Gastroesophageal sphincter (tissue), 3 donors: Measurements from ENCODE around the gene C2orf78.

Experiments used
- EP300 ChIP-seq: sonication (generic); formaldehyde crosslinking; IDR thresholded peaks from one replicate; pipeline ENCODE4 v1.6.1; 2017; ENCODE audit warnings: antibody characterized with exemption, mild to moderate bottlenecking
- POLR2A ChIP-seq, 2 donors: fragments of 450-650 bp; IDR thresholded peaks; one replicate each; pipeline ENCODE4 v1.6.1; 2017; ENCODE audit warnings: antibody characterized with exemption in 2 of 2, mild to moderate bottlenecking in 2 of 2, moderate library complexity in 1 of 2
- POLR2AphosphoS5 ChIP-seq: sonication (generic); formaldehyde crosslinking; IDR thresholded peaks from one replicate; pipeline ENCODE4 v1.6.1; 2017; ENCODE audit warnings: antibody characterized with exemption
- TF ChIP-seq, protein P1 (sequence below), 4 experiments: fragments of 200-600 bp in 2 of 4; fragments of 450-650 bp in 2 of 4; sonication (generic) in 1 of 4; IDR thresholded peaks; one replicate each; pipeline ENCODE4 v1.5.1; 2017 to 2019; ENCODE audit warnings: antibody characterized with exemption in 4 of 4, mild to moderate bottlenecking in 2 of 4, moderate library complexity in 2 of 4

DNA sequence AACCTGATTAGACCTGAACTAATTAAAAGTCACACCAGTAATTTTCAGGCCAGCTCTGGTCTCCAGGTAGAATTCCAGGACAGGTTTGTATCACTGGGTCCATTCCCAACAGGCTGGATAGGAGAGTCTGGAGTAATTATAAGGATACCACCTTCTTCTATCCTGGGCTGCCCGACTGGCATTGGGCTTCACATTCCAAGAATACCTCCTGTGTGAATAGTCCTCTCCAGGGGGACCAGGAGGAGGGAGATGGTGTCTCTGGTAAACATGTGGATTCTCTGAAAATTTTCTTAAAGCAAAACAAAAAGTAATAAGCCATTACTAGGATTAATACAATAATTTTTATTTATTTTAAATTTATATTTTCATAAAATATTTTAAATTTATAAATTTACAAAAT, 21.4 kb upstream of the C2orf78 start:
- no peak for TF ChIP-seq POLR2AphosphoS5
- TF ChIP-seq POLR2A (IDR thresholded peaks at IDR 0.05) = no peak
- TF ChIP-seq, protein P1, sequence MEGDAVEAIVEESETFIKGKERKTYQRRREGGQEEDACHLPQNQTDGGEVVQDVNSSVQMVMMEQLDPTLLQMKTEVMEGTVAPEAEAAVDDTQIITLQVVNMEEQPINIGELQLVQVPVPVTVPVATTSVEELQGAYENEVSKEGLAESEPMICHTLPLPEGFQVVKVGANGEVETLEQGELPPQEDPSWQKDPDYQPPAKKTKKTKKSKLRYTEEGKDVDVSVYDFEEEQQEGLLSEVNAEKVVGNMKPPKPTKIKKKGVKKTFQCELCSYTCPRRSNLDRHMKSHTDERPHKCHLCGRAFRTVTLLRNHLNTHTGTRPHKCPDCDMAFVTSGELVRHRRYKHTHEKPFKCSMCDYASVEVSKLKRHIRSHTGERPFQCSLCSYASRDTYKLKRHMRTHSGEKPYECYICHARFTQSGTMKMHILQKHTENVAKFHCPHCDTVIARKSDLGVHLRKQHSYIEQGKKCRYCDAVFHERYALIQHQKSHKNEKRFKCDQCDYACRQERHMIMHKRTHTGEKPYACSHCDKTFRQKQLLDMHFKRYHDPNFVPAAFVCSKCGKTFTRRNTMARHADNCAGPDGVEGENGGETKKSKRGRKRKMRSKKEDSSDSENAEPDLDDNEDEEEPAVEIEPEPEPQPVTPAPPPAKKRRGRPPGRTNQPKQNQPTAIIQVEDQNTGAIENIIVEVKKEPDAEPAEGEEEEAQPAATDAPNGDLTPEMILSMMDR (IDR thresholded peaks at IDR 0.05) = no peak
- no peak for TF ChIP-seq EP300
